ENCODE results near the gene C3orf33. TPM values are rescaled to one million over a fixed set of nuclear protein-coding genes. Genes with fewer than 3 reads are reported as not detected.

The C3orf33 gene
- total and polyA plus RNA-seq, 2 of the 13 experiments (the other 11 are each of a cell fraction or from before 2014, with no cell fraction given), result 9.2 to 12.6 TPM

DNA sequence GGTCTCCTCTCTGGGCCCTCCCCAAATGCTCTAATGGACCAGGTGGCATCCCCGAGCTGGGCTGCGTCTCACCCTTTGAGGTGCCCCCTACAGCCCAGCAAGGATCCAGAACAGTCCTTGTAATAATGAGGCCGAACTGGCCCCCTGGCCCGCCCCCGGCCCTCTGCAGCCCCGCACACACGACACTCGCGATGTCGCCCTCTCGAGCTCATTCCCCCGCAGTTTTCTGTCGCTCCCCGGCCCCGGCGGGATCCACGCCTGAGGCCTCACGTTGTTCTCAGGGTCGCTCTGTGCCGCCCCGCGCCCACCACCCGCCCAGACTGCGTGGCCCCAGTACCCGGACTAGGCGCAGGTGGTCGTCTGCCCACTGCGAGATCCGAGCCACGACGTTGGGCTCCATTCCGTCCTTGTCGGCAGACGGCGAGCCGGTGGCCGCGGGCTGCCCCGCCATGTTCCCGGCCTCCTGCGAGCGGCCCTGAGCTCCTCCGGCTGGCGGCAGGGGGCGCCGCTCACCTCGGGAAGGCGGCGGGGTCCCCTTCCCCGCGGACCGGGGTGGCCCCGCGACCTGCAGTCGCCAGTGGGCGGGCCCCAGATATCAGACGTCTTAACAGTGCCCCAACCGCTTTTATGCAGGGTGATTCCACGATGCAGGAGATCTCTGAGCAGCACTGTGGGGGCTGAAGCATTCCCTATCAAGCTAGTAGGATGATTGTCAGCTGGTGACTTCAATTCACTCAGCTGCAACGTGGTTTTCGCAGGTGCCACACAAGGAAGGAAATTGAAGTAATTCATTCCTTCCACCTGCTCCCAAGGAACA, at the start of gene C3orf33 (continued):
- peak; percentile 32; the same call in 1 of the 2 replicates for TF ChIP-seq CREB3 (CRISPR knock-in tag; IDR thresholded peaks at IDR 0.05)
- no peak for TF ChIP-seq MATR3 (CRISPR knock-in tag; IDR thresholded peaks at IDR 0.05)
- TF ChIP-seq ZFP62 (CRISPR knock-in tag; IDR thresholded peaks at IDR 0.05), result no peak
- no peak for TF ChIP-seq FOXK2 (IDR thresholded peaks at IDR 0.05)
- TF ChIP-seq ZNF724P (CRISPR knock-in tag; IDR thresholded peaks at IDR 0.05; ENCODE audit: borderline replicate concordance), result no peak; the same call in 1 of the 2 replicates
- TF ChIP-seq RFX3 (CRISPR knock-in tag; IDR thresholded peaks at IDR 0.05), result no peak
- no peak for TF ChIP-seq RERE (CRISPR knock-in tag; IDR thresholded peaks at IDR 0.05; ENCODE audit: low read depth)
- TF ChIP-seq HNF4G (IDR thresholded peaks at IDR 0.05; ENCODE audit: borderline replicate concordance, low read depth, low read length), result no peak
- no peak for TF ChIP-seq HNF4G (CRISPR knock-in tag; IDR thresholded peaks at IDR 0.05; ENCODE audit: borderline replicate concordance, low read depth)
- TF ChIP-seq ATF7 (IDR thresholded peaks at IDR 0.05), result no peak
- no peak for TF ChIP-seq ATF7 (CRISPR knock-in tag; IDR thresholded peaks at IDR 0.05)
- TF ChIP-seq, protein P1, sequence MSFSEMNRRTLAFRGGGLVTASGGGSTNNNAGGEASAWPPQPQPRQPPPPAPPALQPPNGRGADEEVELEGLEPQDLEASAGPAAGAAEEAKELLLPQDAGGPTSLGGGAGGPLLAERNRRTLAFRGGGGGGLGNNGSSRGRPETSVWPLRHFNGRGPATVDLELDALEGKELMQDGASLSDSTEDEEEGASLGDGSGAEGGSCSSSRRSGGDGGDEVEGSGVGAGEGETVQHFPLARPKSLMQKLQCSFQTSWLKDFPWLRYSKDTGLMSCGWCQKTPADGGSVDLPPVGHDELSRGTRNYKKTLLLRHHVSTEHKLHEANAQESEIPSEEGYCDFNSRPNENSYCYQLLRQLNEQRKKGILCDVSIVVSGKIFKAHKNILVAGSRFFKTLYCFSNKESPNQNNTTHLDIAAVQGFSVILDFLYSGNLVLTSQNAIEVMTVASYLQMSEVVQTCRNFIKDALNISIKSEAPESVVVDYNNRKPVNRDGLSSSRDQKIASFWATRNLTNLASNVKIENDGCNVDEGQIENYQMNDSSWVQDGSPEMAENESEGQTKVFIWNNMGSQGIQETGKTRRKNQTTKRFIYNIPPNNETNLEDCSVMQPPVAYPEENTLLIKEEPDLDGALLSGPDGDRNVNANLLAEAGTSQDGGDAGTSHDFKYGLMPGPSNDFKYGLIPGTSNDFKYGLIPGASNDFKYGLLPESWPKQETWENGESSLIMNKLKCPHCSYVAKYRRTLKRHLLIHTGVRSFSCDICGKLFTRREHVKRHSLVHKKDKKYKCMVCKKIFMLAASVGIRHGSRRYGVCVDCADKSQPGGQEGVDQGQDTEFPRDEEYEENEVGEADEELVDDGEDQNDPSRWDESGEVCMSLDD (CRISPR knock-in tag; IDR thresholded peaks at IDR 0.05; ENCODE audit: borderline replicate concordance), result peak; percentile 99
- no peak for TF ChIP-seq NBN (conservative IDR thresholded peaks at IDR 0.05)
- TF ChIP-seq ETV6 (CRISPR knock-in tag; conservative IDR thresholded peaks at IDR 0.05), result no peak
- TF ChIP-seq ZNF547 (CRISPR knock-in tag; IDR thresholded peaks at IDR 0.05), result no peak
- TF ChIP-seq, protein P2, sequence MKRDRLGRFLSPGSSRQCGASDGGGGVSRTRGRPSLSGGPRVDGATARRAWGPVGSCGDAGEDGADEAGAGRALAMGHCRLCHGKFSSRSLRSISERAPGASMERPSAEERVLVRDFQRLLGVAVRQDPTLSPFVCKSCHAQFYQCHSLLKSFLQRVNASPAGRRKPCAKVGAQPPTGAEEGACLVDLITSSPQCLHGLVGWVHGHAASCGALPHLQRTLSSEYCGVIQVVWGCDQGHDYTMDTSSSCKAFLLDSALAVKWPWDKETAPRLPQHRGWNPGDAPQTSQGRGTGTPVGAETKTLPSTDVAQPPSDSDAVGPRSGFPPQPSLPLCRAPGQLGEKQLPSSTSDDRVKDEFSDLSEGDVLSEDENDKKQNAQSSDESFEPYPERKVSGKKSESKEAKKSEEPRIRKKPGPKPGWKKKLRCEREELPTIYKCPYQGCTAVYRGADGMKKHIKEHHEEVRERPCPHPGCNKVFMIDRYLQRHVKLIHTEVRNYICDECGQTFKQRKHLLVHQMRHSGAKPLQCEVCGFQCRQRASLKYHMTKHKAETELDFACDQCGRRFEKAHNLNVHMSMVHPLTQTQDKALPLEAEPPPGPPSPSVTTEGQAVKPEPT (CRISPR knock-in tag; IDR thresholded peaks at IDR 0.05; ENCODE audit: low read depth), result no peak
- no peak for TF ChIP-seq NFRKB (IDR thresholded peaks at IDR 0.05)
- TF ChIP-seq JUND (CRISPR knock-in tag; IDR thresholded peaks at IDR 0.05), result no peak
- peak; percentile 64 for TF ChIP-seq ZNF331 (CRISPR knock-in tag; IDR thresholded peaks at IDR 0.05)

All from HepG2 (cell line).